ENCODE measurements around the gene SH2D1A.
"Not testable (repeated sequence)": the region's sequence is repeated elsewhere in the genome, so short reads cannot be mapped to it uniquely, and the experiment has no call there.

SH2D1A gene

GRCh38 chrX:124346117-124346876 is at the start of gene SH2D1A:
TSS of gene SH2D1A (plus strand) at chrX:124346563. CDS start at chrX:124346643, 80 bp downstream.
- no peak for DNase-seq

- not testable (repeated sequence) for DNase-seq
Observed at GRCh38 chrX:124299323-124299722, 47.0 kb upstream of the SH2D1A start.

GRCh38 chrX:124300405-124300804 is 46.0 kb upstream of the SH2D1A start:
- DNase-seq, result no peak

GRCh38 chrX:124307253-124307907 is 39.0 kb upstream of the SH2D1A start:
- no peak for DNase-seq

- DNase-seq, result no peak
Observed at GRCh38 chrX:124325732-124326131, 20.6 kb upstream of the SH2D1A start.

- DNase-seq, result no peak
Observed at GRCh38 chrX:124328765-124329164, 17.6 kb upstream of the SH2D1A start.

- no peak for DNase-seq
Observed at GRCh38 chrX:124332481-124333424, 13.6 kb upstream of the SH2D1A start, which contains the start of gene TEX13D. TSS of gene TEX13D (plus strand) at chrX:124332660. CDS start at chrX:124332918, 258 bp downstream.

- DNase-seq, result no peak
Observed at GRCh38 chrX:124333862-124334261, 12.5 kb upstream of the SH2D1A start.

GRCh38 chrX:124334555-124334954 is 11.8 kb upstream of the SH2D1A start:
- not testable (repeated sequence) for DNase-seq

GRCh38 chrX:124335598-124335997 is 10.8 kb upstream of the SH2D1A start:
- DNase-seq, result no peak

- no peak for DNase-seq
Observed at GRCh38 chrX:124337916-124338315, 8.4 kb upstream of the SH2D1A start.

GRCh38 chrX:124338733-124339514 is 7.4 kb upstream of the SH2D1A start:
- no peak for DNase-seq

GRCh38 chrX:124341396-124342132 is 4.8 kb upstream of the SH2D1A start:
- DNase-seq, result no peak

- no peak for DNase-seq
Observed at GRCh38 chrX:124342174-124342867, 4.0 kb upstream of the SH2D1A start.

GRCh38 chrX:124343016-124343415 is 3.3 kb upstream of the SH2D1A start:
- DNase-seq, result no peak

GRCh38 chrX:124344246-124344645 is 2.1 kb upstream of the SH2D1A start:
- DNase-seq, result no peak

GRCh38 chrX:124346877-124347241 is 496 bp downstream of the SH2D1A start:
- no peak for DNase-seq

- peak; percentile 34 for DNase-seq
Observed at GRCh38 chrX:124347242-124347641, 879 bp downstream of the SH2D1A start.

- DNase-seq, result no peak
Observed at GRCh38 chrX:124348182-124348581, 1.8 kb downstream of the SH2D1A start.

GRCh38 chrX:124348885-124349453 is 2.6 kb downstream of the SH2D1A start:
- no peak for DNase-seq

GRCh38 chrX:124354648-124355047 is 8.3 kb downstream of the SH2D1A start:
- no peak for DNase-seq

Measured in activated naive CD4-positive, alpha-beta T cell treated with anti-CD3 and anti-CD28 coated beads, Interleukin-2, amount 50 U/mL, for 16 hours (primary cell).